SK-N-SH treated with all-trans-retinoic acid at 6 μM for 48 hours (cell line): Measurements from ENCODE around the gene SPATA2L.

Experiments
- ESRRG ChIP-seq: fragments of 250-450 bp; sonication (Bioruptor Pico); IDR thresholded peaks from 2 replicates; pipeline ENCODE4 v1.6.1; 2021; ENCODE audit warnings: mild to moderate bottlenecking
- ZC3H10 ChIP-seq: fragments of 250-450 bp; sonication (Bioruptor Pico); IDR thresholded peaks from 2 replicates; pipeline ENCODE4 v1.5.1; 2021; ENCODE audit warnings: mild to moderate bottlenecking, moderate library complexity

DNA sequence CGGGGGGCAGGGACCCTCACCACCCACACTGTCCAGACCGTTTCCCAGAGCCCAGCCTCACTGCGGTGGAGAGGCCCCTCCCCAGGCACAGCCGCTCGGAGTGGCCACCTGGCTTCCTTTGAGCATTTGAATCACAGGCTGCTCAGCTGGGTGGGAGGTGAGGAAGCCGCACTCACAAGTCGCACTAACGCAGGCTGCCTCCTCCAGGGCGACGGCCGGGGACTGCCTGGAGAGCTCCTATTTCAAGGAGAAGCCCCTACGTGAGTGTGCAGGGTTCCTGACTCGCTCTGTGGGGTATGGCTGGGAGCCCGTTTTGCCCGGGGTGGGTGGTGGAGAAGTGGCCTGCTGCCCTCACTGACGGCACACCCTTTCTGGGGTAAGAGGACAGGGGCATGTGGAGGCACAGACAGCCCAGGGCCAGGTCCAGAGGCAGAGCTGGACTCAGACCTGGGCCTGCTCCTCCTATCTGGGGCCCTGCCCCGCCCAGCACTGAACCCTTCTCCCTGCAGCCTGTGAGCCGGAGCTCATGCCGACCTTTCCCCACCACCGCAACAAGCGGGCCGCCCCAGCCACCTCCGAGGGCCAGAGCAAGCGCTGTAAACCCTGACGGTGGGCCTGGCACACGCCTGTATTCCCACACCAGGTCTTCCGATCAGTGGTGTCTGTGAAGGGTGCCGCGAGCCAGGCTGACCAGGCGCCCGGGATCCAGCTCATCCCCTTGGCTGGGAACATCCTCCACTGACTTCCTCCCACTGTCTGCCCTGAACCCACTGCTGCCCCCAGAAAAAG, 6.2 kb downstream of the SPATA2L start:
- TF ChIP-seq ESRRG (CRISPR knock-in tag) (no peak), ZC3H10 (CRISPR knock-in tag) (no peak)
